ENCODE results near the gene CDC14B. TPM values are rescaled to one million over a fixed set of nuclear protein-coding genes. Genes with fewer than 3 reads are reported as not detected.
"Not testable (repeated sequence)": the region's sequence is repeated elsewhere in the genome, so short reads cannot be mapped to it uniquely, and the experiment has no call there.

CDC14B gene
- total RNA-seq, 1 donor from 2014 or later: 21.4 TPM

- no peak for TF ChIP-seq CTCF (IDR thresholded peaks at IDR 0.05; ENCODE audit: unreplicated experiment)
- no peaks in the 10 kb centered on the region for H3K27me3 Mint-ChIP-seq (ENCODE audit: unreplicated experiment)
- no peaks in the 10 kb centered on the region for H3K9me3 Mint-ChIP-seq (ENCODE audit: unreplicated experiment)
- H3K4me1 Mint-ChIP-seq (ENCODE audit: unreplicated experiment): no peaks in the 10 kb centered on the region
- H3K36me3 Mint-ChIP-seq (ENCODE audit: low read depth, unreplicated experiment): no peaks in the 10 kb centered on the region
- no peak overlapping the region for H3K4me3 Mint-ChIP-seq (ENCODE audit: unreplicated experiment)
- H3K27ac Mint-ChIP-seq (ENCODE audit: unreplicated experiment): no peak overlapping the region
- DNase-seq (ENCODE audit: low spot score): no peak
These were observed 114.2 kb downstream of the CDC14B start for GRCh38 chr9:96505316-96505991.

- H3K27me3 Mint-ChIP-seq (ENCODE audit: unreplicated experiment): no peaks in the 10 kb centered on the region
- no peak overlapping the region for H3K27ac Mint-ChIP-seq (ENCODE audit: unreplicated experiment)
- no peak for DNase-seq (ENCODE audit: low spot score)
- no peak for TF ChIP-seq CTCF (IDR thresholded peaks at IDR 0.05; ENCODE audit: unreplicated experiment)
- H3K36me3 Mint-ChIP-seq (ENCODE audit: low read depth, unreplicated experiment): no peaks in the 10 kb centered on the region
- no peaks in the 10 kb centered on the region for H3K4me1 Mint-ChIP-seq (ENCODE audit: unreplicated experiment)
- H3K9me3 Mint-ChIP-seq (ENCODE audit: unreplicated experiment): no peaks in the 10 kb centered on the region
- no peak overlapping the region for H3K4me3 Mint-ChIP-seq (ENCODE audit: unreplicated experiment)
These were observed 115.7 kb downstream of the CDC14B start for GRCh38 chr9:96503918-96504317.

- H3K27ac Mint-ChIP-seq (ENCODE audit: unreplicated experiment); H3K4me3 Mint-ChIP-seq (ENCODE audit: unreplicated experiment); DNase-seq (ENCODE audit: low spot score); H3K27me3 Mint-ChIP-seq (ENCODE audit: unreplicated experiment); H3K9me3 Mint-ChIP-seq (ENCODE audit: unreplicated experiment); H3K4me1 Mint-ChIP-seq (ENCODE audit: unreplicated experiment); H3K36me3 Mint-ChIP-seq (ENCODE audit: low read depth, unreplicated experiment): not testable (repeated sequence)
These were observed 116.3 kb downstream of the CDC14B start for GRCh38 chr9:96503374-96503748.

GRCh38 chr9:96502539-96503373, 116.9 kb downstream of the CDC14B start:
- no peak overlapping the region for H3K27ac Mint-ChIP-seq (ENCODE audit: unreplicated experiment)
- no peaks in the 10 kb centered on the region for H3K9me3 Mint-ChIP-seq (ENCODE audit: unreplicated experiment)
- H3K36me3 Mint-ChIP-seq (ENCODE audit: low read depth, unreplicated experiment): no peaks in the 10 kb centered on the region
- no peak for DNase-seq (ENCODE audit: low spot score)
- TF ChIP-seq CTCF (IDR thresholded peaks at IDR 0.05; ENCODE audit: unreplicated experiment): no peak
- H3K4me1 Mint-ChIP-seq (ENCODE audit: unreplicated experiment): no peaks in the 10 kb centered on the region
- no peak overlapping the region for H3K4me3 Mint-ChIP-seq (ENCODE audit: unreplicated experiment)
- no peaks in the 10 kb centered on the region for H3K27me3 Mint-ChIP-seq (ENCODE audit: unreplicated experiment)

GRCh38 chr9:96501633-96502538, 117.8 kb downstream of the CDC14B start:
- no peaks in the 10 kb centered on the region for H3K36me3 Mint-ChIP-seq (ENCODE audit: low read depth, unreplicated experiment)
- no peaks in the 10 kb centered on the region for H3K9me3 Mint-ChIP-seq (ENCODE audit: unreplicated experiment)
- no peaks in the 10 kb centered on the region for H3K27me3 Mint-ChIP-seq (ENCODE audit: unreplicated experiment)
- TF ChIP-seq CTCF (IDR thresholded peaks at IDR 0.05; ENCODE audit: unreplicated experiment): no peak
- H3K4me1 Mint-ChIP-seq (ENCODE audit: unreplicated experiment): no peaks in the 10 kb centered on the region
- H3K27ac Mint-ChIP-seq (ENCODE audit: unreplicated experiment): no peak overlapping the region
- no peak for DNase-seq (ENCODE audit: low spot score)
- no peak overlapping the region for H3K4me3 Mint-ChIP-seq (ENCODE audit: unreplicated experiment)
